ENCODE measurements around the gene SNX14.

- no peak for TF ChIP-seq SP2 (tag by site-specific recombination; IDR thresholded peaks at IDR 0.05)
- TF ChIP-seq CTCF (tag by site-specific recombination; IDR thresholded peaks at IDR 0.05), result no peak
- no peak for TF ChIP-seq REST (tag by site-specific recombination; IDR thresholded peaks at IDR 0.05)
- no peak for TF ChIP-seq ZNF274 (IDR thresholded peaks at IDR 0.05; ENCODE audit: low read length)
- no peak for TF ChIP-seq ZNF274 (tag by site-specific recombination; IDR thresholded peaks at IDR 0.05; ENCODE audit: borderline replicate concordance)
- TF ChIP-seq KLF9 (tag by site-specific recombination; IDR thresholded peaks at IDR 0.05; ENCODE audit: low read depth), result no peak
- TF ChIP-seq ZNF292 (tag by site-specific recombination; IDR thresholded peaks at IDR 0.05; ENCODE audit: borderline replicate concordance, low read depth), result no peak
- TF ChIP-seq YY1 (tag by site-specific recombination; IDR thresholded peaks at IDR 0.05), result no peak
- TF ChIP-seq ZNF670 (tag by site-specific recombination; IDR thresholded peaks at IDR 0.05; ENCODE audit: low read depth), result no peak
- TF ChIP-seq ZBTB8A (tag by site-specific recombination; IDR thresholded peaks at IDR 0.05), result no peak
- no peak for TF ChIP-seq ZNF138 (tag by site-specific recombination; IDR thresholded peaks at IDR 0.05; ENCODE audit: borderline replicate concordance)
- TF ChIP-seq ZNF426 (tag by site-specific recombination; IDR thresholded peaks at IDR 0.05), result no peak
Observed at GRCh38 chr6:85592033-85592432, 1.6 kb downstream of the SNX14 start.
